DMS 273 (cell line): Measurements from ENCODE around the gene RXRA.

ENCODE experiments used
- DNase-seq: peaks from one replicate; lab custom pipeline; 2025; ENCODE audit not compliant: unreplicated experiment; lab: John Stamatoyannopoulos, UW

Gene RXRA

DNA sequence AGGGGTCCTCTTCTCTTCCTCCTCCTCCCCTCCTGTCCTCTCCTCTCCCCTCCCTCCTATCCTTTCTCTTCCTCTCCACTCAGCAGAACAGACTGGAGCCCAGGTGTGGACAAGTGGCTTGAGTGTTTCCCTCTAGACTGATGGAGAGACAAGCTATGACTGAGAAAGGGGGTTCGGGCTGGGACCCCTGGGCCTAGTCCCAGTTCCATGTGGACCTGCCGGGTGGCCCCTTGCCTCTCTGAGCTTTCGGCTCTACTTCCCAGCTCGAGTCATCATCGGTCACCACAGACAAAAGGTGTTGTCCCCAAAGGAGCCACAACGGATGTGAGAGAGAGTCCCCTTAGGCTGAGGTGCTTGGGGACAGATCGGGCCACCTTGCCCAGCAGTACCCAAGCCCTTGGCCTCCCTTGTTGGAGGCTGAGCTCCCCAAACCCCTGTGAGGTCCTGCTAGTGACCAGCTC lies 3.4 kb upstream of the RXRA start:
- DNase-seq: no peak

DNA sequence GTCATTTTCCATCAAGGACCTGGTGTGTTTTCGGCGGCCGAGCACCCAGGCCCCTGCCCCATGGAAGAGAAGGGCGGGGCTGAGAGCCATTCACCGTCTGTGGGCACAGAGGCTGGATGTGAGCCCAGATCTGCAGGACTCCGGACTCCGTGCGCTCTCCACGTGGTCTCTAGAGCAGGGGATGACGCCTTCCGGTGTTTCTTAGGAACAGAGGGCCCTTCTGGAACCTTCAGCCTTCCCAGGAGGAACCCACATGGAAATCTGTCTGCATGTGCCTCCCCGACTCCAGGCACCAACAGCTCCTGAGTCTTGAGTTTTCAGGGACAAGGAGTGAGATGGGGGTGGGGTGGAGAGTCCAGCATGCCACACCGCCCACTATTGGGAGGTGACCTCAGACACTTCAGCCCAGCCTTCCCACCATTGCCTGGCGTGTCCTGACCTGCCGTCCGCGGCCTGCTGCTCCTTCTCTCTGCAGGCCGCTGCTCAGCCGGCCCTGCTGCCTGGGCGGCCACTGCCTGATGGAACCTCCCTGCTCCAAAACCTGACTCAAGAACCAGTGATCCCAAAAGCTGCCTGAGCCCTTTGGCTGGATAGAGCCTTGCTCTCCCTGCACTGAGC lies 2.4 kb upstream of the RXRA start:
- no peak for DNase-seq

DNA sequence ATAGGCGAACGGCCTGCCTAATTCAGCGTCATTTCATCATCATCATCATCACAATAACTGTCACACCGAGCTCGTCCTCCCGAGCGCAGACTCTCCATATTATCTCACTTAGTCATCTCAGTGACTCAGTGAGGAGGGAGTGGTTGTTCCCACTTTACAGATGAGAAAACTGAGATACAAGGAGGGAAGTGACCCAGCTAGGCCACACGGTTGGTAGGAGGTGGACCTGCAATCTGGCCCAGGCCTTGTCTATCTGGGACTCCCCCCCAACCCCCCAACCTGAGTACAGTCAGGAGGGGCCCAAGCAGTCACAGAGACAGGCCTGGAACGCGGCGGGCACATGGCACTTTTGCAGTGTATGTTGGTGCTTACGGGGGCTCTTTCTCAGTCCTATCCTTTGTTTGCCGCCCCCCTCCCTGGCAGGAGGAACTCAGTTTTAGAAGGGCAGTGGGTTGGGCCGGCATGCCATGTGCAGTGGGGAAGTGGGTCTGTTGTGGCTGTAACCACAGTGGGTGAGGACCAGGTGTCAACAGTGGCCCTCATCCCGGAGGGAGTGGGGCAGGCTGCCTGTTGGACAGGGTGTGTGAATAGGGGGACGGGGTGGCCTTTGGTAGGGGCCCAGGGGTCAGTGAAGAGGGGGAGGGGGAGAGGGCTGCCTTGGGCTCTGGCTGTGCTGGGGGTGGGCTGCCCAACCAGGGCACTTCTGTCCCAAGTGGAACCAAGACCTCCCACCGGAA lies 1.7 kb upstream of the RXRA start:
- DNase-seq: no peak

DNA sequence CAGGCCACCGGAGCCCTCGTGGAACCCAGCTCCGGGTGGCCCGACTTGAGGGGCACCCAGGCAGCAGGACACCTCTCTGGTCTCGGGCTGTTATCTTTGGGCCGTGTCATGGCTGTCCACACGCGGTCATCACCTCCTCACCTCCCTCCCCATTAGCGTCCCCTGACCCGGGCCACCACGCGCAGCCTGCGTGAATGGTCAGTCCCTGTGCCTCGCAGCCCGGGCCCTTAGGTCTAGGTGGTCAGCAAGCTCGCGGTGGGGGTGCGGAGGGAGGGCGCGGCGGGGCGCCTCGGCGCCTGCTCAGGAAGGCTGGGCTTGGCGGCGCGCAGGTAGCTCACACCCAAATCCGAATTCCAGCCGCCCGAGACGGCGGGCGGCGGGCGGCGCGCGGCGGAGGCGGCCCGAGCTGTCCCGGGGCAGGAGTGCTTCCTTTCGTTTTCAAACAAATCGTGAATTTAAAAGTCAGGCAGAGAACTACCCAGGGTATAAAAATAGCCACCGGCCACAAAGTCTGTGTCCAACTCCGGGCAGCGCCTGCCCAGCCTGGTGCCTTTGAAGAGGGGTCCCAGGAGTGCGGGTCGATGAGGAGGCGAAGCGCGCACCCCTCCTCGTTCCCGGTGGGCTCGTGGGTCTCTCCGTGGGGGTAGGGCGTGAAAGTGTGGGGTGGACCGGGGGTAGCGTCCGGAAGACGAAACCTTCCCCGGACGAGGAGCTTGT lies 1.0 kb upstream of the RXRA start:
- no peak for DNase-seq

DNA sequence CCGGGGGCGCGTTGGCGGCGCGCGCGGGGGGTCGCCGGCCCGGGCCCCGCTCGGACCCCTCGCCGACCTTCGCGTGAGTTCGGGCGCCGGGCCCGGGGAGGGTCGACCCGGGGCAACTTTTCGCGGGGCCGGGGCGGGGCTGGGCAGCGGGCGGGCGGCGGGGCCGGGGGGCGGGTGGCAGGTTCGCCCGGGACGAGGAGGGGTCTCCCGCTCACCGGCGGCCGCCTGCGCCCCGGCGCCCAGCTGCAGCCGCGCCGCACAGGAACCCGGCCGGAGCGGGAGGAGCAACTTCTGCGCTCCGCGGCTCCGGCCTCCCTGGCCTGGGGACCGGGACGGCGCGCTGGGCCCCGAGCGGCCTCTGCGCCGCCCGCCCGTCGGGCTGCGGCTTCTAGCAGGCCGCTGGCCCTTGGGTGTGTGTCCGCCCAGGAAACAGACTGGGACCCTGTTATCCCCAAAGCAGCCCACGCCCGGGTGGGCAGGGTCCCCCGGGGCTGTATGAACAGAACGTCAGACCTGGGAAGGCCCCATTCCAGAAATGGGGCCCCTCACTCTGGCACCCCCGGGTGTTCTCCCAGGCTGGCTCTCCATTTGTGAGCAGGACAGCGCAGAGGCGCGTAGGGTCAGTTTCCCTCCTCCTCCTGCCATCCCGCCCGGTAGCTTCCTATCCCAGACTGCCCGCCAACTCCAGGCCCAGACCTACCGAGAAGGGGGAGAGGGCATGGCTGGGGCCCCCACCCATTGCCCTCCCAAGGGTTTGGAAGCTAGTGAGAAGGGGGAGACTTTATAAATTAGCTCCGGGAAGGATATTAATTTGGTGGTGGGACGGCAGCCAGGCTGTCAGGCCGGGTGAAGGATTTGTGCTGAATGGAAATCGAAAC lies 708 bp downstream of the RXRA start:
- DNase-seq: peak; percentile 60

DNA sequence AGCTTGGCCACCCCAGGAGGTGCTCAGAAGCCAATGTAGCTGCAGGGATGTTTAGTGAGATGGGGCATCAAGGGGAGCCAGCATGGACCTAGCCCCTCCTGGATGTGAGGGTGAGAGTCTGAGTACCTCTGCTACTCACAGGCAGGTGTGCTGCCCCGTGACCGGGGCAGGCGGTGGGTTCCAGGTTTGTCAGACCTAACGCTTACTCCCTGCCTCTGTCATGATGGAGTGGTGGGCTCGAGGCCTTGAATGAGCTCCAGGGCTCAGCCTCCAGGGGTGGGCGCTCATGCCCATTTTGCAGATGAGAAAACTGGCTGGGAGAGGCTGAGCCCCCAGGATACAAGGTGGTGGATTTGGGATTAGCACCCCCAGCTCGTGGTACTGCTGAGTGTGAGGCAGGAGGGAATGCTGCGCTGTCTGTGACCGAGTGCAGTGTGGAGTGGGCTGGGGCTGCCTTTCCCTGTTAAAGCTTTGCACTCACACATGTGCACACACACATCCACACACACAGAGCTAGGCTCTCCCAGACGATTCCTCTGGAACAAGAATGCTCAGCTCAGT lies 1.5 kb downstream of the RXRA start:
- no peak for DNase-seq

DNA sequence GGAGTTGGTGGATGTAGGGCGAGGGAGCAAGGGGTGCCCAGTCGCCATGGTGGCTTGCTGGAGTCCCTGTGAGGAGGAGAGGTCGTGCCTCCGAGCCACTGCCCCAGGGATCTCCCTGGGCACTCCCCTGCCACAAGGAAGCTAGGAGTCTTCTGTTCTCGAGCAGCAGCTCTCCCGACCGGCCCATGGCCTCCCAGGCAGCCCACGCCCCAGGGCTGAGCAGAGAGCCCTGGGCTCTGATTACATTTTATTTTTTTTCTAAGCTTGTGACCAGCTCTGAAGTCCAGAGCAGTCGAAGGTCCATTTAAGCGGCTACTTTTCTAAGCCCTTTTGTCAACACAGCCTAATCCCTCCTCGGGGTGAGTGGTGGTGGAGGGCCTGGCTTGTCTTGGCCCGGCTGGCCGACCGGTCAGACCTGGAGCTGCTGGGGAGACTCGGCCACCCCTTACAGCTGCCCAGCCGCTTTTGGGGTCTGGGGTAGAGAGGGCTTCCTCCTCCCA lies 2.1 kb downstream of the RXRA start:
- no peak for DNase-seq

DNA sequence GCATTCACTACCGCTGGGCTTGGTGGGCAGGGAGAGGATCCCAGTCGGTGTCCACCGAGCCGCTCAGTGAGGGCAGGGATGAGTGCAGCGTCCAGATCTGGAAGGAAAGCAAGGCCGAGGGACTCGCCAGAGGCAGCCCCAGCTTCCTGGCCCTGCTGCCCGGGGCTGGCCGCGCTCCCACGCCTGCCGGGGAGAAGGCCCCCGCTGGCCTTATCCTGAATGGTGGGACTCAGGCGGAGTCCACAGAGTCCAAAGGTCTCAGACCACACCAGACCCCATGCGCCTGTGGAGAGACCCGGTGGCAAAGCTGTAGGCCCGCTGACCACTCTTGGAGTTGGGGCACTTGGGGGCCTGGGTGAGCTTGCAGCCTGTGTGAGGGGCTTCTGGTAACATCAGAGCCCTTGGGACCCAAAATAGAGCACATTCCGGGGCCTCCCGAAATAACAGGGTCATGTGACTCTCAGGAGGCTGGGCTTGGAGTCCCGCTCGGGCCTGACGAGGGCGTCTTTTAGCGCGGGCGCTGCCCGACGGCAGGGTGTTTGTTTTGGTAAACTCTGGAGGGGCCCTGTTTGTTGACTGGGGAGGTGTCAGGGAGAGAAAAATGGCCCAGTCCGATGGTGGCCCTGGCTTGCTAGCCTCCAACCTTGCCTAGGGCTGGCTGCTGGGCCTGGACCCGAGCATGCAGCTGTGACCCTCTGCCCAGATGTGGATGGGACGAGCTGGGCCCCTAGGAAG lies 2.8 kb downstream of the RXRA start:
- peak; percentile 32 for DNase-seq

DNA sequence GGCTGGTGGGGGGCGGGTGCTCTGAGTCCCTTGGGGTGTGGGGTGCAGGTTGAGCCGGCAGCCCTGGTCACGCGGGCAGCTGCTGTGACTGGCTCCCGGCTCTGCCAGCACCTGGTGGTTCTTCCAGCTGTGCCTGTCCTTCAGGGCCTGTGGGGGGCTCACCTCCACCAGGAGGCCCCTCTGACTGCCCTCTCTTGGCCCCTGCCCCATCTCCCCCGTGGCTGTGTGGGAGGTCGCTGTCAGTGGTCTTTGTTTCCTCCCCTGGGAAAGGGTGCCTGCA lies 3.3 kb downstream of the RXRA start:
- DNase-seq: no peak

DNA sequence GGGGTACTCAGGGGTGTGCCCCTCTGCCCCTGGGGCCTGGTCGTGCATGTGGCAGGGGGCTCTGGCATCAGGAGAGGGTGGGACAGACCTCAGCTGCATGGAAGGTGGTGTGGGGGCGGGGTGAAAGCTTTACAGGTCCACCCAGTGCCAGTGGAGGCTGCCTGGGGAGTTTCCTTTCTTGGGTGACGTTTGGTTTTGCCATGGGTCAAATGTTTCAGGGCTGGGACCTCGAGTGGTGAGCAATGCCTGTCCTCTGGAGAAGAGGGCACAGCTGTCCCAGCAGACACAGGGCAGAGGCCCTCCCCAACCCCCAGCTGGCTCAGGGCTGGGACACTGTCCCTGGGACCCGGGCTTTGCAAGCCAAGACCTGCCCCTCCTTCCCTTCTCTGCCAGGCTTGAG lies 3.6 kb downstream of the RXRA start:
- DNase-seq: no peak

DNA sequence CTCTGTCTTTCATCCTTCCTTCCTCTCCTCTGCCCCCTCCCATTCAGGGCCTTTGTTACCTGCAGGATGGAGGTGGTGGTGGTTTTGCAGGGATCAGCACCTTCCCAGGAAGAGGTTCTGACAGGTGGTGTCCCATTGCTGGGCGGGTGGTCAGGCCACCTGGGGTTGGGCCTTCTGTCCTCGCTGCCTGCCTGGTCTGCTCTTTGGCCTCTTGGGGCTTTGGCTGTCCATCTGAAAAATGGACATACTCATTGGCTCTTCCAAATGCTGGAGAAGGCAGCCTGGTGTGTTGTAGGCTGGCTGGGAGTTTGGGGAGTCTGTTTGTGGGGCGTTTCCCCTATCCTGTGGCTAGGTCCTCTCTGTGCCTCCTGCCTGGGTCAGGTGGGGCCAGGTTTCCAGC lies 4.3 kb downstream of the RXRA start:
- DNase-seq: no peak

DNA sequence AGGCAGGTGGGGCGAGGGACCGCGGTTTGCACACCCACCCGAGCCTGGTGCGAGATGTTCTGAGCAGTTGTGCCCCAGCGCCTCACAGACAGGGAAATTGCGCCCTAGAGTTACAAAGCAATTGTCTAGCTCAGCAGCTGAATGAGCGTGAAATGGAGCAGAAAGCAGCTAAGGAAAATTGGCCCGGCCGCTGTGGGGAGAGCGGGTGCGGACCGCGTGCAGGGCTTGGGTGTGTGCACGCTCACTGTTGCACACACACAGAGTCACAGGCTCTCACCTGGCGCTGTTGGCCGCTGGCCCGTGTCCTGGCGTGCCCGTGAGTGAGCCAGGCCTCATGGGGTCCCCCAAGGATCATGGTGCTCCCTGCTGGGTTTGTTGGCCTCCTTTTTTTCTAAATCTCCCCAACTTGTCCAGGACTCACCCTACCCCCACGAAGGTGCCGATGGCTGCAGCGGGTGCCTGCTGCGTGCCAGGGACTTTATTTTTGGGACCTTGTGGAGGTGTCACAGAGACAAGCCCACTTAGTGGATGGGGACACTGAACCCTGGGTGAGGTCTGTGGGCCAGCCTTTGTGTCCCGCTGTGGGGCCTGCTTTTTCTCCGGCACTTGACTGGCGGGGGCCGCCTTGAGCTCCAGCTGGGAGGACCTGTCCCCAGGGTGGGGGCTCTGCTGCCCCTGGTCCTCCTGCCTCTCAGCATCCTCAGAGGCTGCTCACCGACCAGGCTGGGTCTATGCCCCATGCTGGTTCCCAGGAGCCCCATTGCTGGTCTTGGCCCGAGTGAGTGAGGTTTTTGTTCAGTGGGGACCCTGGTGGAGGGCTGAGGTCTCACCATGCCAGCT lies 5.2 kb downstream of the RXRA start:
- no peak for DNase-seq

DNA sequence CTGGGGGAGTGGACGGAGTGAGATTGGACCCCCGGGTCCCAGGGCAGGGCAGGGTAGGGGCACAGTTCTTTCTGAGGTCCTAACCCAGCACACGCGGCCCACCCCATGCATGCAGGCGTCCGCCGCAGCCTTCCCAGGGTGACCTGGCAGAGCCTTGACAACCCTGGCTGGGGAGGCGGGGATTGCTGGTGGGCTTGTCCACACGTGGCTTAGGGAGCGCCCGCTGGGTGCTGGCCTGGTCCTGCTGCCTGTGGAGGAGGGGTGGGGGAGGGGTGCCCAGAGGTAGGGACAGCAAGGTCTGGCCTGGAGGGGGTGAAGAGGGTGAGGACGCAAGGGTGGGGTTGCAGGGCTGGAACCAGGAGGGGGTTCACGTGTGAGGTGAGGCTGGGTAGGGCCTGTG lies 6.0 kb downstream of the RXRA start:
- no peak for DNase-seq

DNA sequence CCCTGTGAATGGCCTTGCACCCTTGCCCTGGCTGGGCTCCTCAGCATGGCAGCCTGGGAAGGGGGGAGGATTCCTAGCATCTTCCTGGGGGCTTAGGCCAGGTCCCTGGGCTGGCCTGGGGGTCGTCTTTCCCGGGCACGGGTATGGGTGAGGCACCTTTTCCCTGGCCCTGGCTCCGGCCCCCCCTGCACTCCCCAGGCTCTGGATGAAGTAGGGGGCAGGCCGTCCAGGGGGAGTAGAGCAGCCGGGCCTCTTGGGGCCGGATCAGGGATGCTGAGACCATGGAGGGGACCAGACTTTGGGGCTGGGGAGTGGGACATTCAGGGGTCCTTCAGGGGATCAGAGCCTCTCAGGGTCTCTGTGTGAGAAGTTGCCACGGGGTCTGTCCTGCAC lies 6.6 kb downstream of the RXRA start:
- DNase-seq: no peak

DNA sequence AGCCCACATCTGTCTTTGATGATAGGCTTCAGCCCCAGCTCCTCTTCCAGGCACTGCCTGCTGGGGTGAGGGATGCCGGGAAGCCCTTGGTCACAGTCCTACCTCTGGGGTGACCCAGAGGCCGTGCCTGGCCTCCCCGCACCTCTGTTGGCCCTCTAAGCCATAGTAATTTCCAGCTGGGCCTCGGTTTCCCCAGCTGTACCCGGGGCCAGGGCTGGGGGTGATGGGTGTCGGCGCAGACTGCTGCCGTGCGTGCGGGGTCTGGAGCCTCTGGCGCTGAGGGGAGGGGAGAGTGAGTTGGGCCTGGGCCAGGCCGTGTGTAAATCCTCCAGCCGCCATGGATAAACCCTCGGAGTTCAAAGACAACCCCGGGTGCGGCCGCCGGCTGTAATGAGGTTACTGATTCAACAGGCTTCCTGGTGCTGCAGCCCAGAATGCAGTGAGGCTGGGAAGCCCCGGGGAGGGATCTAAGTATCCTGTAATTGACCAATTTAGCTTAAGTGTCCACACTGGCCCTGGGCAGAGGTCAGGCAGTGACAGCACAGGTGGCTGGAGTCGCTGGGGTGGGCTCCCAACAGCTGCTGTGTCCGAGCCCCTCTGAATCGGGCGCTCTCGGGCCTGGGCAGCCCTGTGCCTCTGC lies 7.1 kb downstream of the RXRA start:
- DNase-seq: no peak

DNA sequence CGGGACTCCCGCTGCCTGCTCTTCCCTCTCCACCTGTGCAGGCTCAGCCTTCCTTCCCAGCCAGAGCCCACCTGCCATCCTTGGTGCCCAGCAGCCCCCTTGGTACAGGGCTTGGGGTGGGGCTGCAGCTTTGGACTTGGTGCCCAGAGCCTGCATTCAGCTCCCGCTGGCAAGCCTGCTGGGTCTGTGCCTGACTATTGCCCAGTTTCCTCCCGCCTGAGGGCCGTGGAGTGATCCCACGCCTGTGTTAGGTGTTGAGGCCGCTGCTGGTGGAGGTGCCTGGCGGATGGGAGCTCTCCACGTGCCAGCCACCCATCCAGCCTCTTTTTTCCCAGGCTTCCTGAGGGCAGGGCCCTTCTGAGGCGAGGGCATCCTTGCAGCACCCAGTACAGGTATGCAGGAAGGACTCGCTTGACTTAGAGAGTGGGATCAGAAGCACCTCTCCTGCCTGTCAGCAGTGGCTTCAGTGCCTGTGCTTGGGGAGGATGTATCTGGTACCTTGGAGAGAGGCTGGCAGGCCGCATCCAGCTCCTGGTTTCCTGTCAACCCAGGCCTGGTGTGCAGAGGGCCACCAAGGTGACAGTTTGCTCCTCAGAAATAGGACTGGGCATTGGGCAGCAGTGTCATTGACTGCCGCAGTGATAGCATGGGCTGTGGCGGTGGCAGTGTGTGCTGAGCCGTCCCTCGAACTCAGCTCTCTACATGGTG lies 7.8 kb downstream of the RXRA start:
- DNase-seq: no peak

DNA sequence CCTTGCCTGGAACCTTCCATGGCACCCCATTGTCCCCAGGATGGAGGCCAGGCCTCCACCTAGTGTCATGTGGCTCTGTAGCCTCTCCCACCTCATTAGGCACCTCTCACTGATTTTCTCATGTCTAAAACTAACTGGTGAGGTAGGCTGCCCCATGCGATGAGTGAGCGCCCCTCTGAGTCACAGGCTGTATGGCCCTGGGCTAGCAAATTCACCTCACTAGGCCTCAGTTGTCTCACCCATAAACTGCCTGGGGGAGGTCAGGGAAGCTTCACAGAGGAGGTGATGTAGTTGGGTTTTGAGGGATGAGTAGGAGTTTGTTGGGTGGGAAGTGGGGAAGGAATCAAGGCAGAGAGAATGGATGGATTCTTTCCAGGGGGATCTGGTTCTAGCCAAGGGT lies 8.8 kb downstream of the RXRA start:
- DNase-seq: no peak

DNA sequence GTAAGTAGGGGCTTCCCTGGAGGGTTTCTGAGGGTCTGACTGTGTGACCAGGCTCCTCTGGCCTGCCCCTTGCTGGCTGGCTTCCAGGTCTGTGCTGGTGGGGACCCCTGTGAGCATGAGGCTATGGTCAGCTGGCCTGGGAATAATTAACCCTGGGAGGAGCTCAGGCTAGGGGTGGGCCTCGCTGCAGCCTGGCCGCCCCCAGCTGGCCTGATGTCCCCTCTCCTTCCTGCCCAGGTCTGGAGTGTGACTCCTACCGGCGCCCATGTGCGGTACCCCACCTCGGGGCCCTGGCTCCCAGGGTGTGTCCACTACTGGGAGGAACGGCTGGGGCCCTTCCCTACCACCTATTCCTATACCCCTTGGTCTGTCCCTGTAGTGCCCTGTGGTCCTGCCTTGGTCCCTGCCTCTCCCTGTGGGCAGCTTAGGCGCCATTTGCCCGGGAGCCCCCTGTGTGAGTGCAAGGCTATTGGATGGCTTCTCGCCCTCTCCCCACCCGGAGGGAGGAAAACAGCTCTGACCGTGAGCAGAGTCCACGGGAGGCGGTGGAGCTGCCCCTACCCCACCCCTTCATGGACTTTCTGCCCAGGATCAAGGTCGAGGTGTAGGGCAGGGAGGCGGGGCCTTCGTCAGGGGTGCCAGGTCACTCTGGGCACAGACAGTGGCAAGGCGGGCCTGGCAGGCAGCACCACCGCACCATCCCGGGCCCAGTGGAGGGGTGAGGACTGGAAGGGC lies 9.4 kb downstream of the RXRA start:
- DNase-seq: no peak
